B cell (primary cell): Measurements from ENCODE around the gene ZBTB8A. TPM values are rescaled to one million over a fixed set of nuclear protein-coding genes. Genes with fewer than 3 reads are reported as not detected.

Source experiments
- ATAC-seq: fragments of 200-7000 bp; cut with Tn5 transposase; one replicate; pipeline ENCODE4 v1.10.0; 2021; ENCODE audit warnings: low read depth, mild to moderate bottlenecking, moderate number of reproducible peaks, moderate library complexity
- CTCF ChIA-PET: fragments of 350-600 bp; sonication (Branson Sonifier 250); formaldehyde crosslinking; loops from one replicate; lab custom pipeline; 2021; ENCODE audit warnings: antibody characterized with exemption, inconsistent platforms; lab: Charles Lee
- POLR2A ChIA-PET: fragments of 350-600 bp; sonication (Branson Sonifier 250); formaldehyde crosslinking; loops from one replicate; lab custom pipeline; 2021; ENCODE audit warnings: antibody characterized with exemption; lab: Charles Lee
- DNase-seq: peaks from one replicate; pipeline ENCODE4 v3.0.0; 2013
- H2AFZ ChIP-seq: 2 replicates; pipeline ENCODE4 v1.6.1; 2012; ENCODE audit warnings: mild to moderate bottlenecking, low read depth, low read length; ENCODE audit not compliant: insufficient read depth, poor library complexity, severe bottlenecking
- H3K27ac ChIP-seq, 2 donors: 1 replicate in 1 of 2; 2 replicates in 1 of 2; pipeline ENCODE4 v1.5.1; 2012 to 2013; ENCODE audit warnings: low read length in 2 of 2, mild to moderate bottlenecking in 2 of 2, moderate library complexity in 1 of 2
- H3K27me3 ChIP-seq, 4 experiments: fragments of 200-600 bp in 1 of 4; sonication (generic) in 1 of 4; replicated peaks in 1 of 4; 1 replicate in 2 of 4; 2 replicates in 2 of 4; pipeline versions ENCODE4 v1.6.1 to v1.7.0; 2013 to 2016; ENCODE audit warnings: low read length in 3 of 4, mild to moderate bottlenecking in 2 of 4, mixed read lengths in 1 of 4, moderate library complexity in 1 of 4; ENCODE audit not compliant: insufficient read depth in 4 of 4, control insufficient read depth in 3 of 4; ENCODE audit errors: control extremely low read depth in 1 of 4
- H3K36me3 ChIP-seq, 2 experiments: replicated peaks in 1 of 2; 1 replicate in 1 of 2; 2 replicates in 1 of 2; pipeline versions ENCODE4 v1.6.1 to v1.7.1; 2013; ENCODE audit warnings: low read length in 1 of 2; ENCODE audit not compliant: insufficient read depth in 2 of 2, control insufficient read depth in 1 of 2; ENCODE audit errors: control extremely low read depth in 1 of 2, extremely low read depth in 1 of 2
- H3K4me1 ChIP-seq, 2 donors: fragments of 200-600 bp in 1 of 2; sonication (generic) in 1 of 2; 1 replicate in 1 of 2; 2 replicates in 1 of 2; pipeline versions ENCODE4 v1.5.1 to v1.6.1; 2013 to 2017; ENCODE audit warnings: low read length in 2 of 2; ENCODE audit not compliant: control insufficient read depth in 2 of 2, insufficient read depth in 2 of 2
- H3K4me2 ChIP-seq: replicated peaks from 2 replicates; pipeline ENCODE3; 2012; ENCODE audit warnings: mild to moderate bottlenecking, low read depth, low read length; ENCODE audit not compliant: poor library complexity, severe bottlenecking
- H3K4me3 ChIP-seq, 5 experiments: fragments of 200-600 bp in 1 of 5; sonication (generic) in 1 of 5; 1 replicate in 3 of 5; 2 replicates in 2 of 5; pipeline versions ENCODE4 v1.5.1 to v1.7.0; 2011 to 2016; ENCODE audit warnings: low read length in 4 of 5, mild to moderate bottlenecking in 4 of 5, low read depth in 2 of 5, control low read depth in 1 of 5, moderate library complexity in 1 of 5; ENCODE audit not compliant: insufficient read depth in 1 of 5; ENCODE audit errors: control extremely low read depth in 1 of 5, extremely low read depth in 1 of 5
- H3K79me2 ChIP-seq: fragments of 200-600 bp; sonication (generic); one replicate; pipeline ENCODE4 v1.6.0; 2016; ENCODE audit warnings: low read length; ENCODE audit not compliant: control insufficient read depth, insufficient read depth
- H3K9ac ChIP-seq: fragments of 200-600 bp; sonication (generic); 2 replicates; pipeline ENCODE4 v1.6.1; 2017; ENCODE audit warnings: mild to moderate bottlenecking, low read length, moderate library complexity
- H3K9me3 ChIP-seq, 3 donors: one replicate each; pipeline versions ENCODE4 v1.6.1 to v1.7.1; 2013; ENCODE audit warnings: low read length in 2 of 3; ENCODE audit not compliant: control insufficient read depth in 2 of 3, insufficient read depth in 1 of 3; ENCODE audit errors: control extremely low read depth in 1 of 3
- H4K20me1 ChIP-seq: 2 replicates; pipeline ENCODE4 v1.6.0; 2012; ENCODE audit warnings: mild to moderate bottlenecking, low read length; ENCODE audit not compliant: insufficient read depth, control insufficient read depth, poor library complexity, severe bottlenecking
- H3K27ac Mint-ChIP-seq: one replicate; pipeline ENCODE4 v1.8.0; 2021; ENCODE audit warnings: mixed read lengths
- H3K27me3 Mint-ChIP-seq: one replicate; pipeline ENCODE4 v1.8.0; 2021; ENCODE audit warnings: mixed read lengths
- H3K4me1 Mint-ChIP-seq: one replicate; pipeline ENCODE4 v1.8.0; 2021; ENCODE audit warnings: mixed read lengths
- H3K4me3 Mint-ChIP-seq: one replicate; pipeline ENCODE4 v1.8.0; 2021; ENCODE audit warnings: mixed read lengths
- H3K9me3 Mint-ChIP-seq: one replicate; pipeline ENCODE4 v1.8.0; 2022; ENCODE audit warnings: mixed read lengths; ENCODE audit not compliant: insufficient read depth
- EZH2 ChIP-seq: IDR thresholded peaks from 2 replicates; pipeline ENCODE4 v1.6.1; 2012; ENCODE audit warnings: borderline replicate concordance, low read depth, mild to moderate bottlenecking, moderate library complexity, low read length; ENCODE audit not compliant: insufficient read depth, poor library complexity, severe bottlenecking
- WGBS: methylation state at CpG from one replicate; pipeline ENCODE4 v1.1.5; 2013; ENCODE audit warnings: missing lambda C conversion rate; ENCODE audit not compliant: insufficient coverage; 5-methylcytosine and 5-hydroxymethylcytosine counted together
- intact Hi-C: fragments of 100-400 bp; cut with micrococcal nuclease; formaldehyde crosslinking; loops from one replicate; pipeline ENCODE4 v1.10.0; 2022
- polyA plus RNA-seq: library from polyadenylated mRNA; depleted of rRNA; stranded (reverse); fragments of >200 nt; gene quantifications from 2 replicates; pipeline ENCODE4 v1.2.3, GENCODE V29; 2012
- total RNA-seq, 2 donors: library from RNA; stranded (reverse); fragments of 120-200 nt in 1 of 2; gene quantifications; 1 replicate in 1 of 2; 2 replicates in 1 of 2; pipeline versions ENCODE4 v1.2.3 to v1.2.4, GENCODE V29; 2013 to 2022
- TF ChIP-seq, protein P1 (sequence below): fragments of 200-600 bp; IDR thresholded peaks from one replicate; pipeline ENCODE4 v1.8.0; 2022; ENCODE audit warnings: antibody characterized with exemption, mild to moderate bottlenecking

Gene ZBTB8A
- total and polyA plus RNA-seq, 2 donors (not counting 1 experiment from before 2014, with no cell fraction given) = 0.04 to 0.17 TPM

DNA sequence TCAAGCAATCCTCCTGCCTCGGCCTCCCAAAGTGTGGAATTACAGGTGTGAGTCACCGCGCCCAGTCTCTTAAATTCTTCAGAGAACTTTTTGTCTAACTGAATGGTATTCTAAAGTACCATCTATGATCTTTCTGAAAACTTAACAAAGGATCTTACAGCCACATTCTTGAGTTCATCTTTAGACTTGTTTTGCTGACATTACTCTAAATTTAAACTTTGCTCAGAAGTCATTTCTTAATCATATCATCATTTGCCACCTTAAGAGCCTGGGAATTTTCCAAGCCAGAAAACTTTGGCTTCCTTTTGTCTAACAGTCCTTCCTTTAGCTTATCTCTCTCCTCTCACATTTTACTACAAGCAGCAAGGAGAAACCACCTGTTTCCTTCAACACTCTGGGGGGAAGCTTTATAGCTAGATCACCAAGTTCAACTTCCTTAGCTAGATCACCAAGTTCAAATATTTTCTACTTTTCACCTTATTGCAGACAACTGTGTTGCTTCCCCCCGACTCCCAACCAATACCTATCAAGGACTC, 5.4 kb upstream of the ZBTB8A start:
- Mint-ChIP-seq H3K9me3 (no peaks in the 10 kb centered on the region), H3K27ac (no peak overlapping the region), H3K4me3 (no peak overlapping the region), H3K4me1 (peaks cover 10% of the 10 kb centered on the region), H3K27me3 (peaks cover 22% of the 10 kb centered on the region)
- 0% methylated on average over 1 of the region's 4 CpGs for WGBS
- intact Hi-C loops = no loop called here
- Histone ChIP-seq H3K36me3 (no peaks in the 10 kb centered on the region), H3K79me2 (no peaks in the 10 kb centered on the region), H3K9ac (no peak overlapping the region), H4K20me1 (no peaks in the 10 kb centered on the region), H3K4me2 (no peak overlapping the region), H3K27me3 (peaks cover 0 to 12% (median 8%) of the 10 kb centered on the region in 4 experiments), H3K9me3 (no peaks in the 10 kb centered on the region), H2AFZ (no peak overlapping the region), H3K27ac (no peak overlapping the region), H3K4me1 (peaks cover 0 to 5% of the 10 kb centered on the region in 2 donors), H3K4me3 (no peak overlapping the region)
- ChIA-PET CTCF (interaction anchor here (0.6 to 2.9 kb wide), 3 partner anchors 9 to 143 kb away, joined by 3 to 12 read pairs (median 3); no protein-coding TSS in a partner anchor), POLR2A (no interaction called here)
- TF ChIP-seq, protein P1, sequence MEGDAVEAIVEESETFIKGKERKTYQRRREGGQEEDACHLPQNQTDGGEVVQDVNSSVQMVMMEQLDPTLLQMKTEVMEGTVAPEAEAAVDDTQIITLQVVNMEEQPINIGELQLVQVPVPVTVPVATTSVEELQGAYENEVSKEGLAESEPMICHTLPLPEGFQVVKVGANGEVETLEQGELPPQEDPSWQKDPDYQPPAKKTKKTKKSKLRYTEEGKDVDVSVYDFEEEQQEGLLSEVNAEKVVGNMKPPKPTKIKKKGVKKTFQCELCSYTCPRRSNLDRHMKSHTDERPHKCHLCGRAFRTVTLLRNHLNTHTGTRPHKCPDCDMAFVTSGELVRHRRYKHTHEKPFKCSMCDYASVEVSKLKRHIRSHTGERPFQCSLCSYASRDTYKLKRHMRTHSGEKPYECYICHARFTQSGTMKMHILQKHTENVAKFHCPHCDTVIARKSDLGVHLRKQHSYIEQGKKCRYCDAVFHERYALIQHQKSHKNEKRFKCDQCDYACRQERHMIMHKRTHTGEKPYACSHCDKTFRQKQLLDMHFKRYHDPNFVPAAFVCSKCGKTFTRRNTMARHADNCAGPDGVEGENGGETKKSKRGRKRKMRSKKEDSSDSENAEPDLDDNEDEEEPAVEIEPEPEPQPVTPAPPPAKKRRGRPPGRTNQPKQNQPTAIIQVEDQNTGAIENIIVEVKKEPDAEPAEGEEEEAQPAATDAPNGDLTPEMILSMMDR = no peak
- no peak for TF ChIP-seq EZH2
- DNase-seq = no peak
- ATAC-seq = no peak

DNA sequence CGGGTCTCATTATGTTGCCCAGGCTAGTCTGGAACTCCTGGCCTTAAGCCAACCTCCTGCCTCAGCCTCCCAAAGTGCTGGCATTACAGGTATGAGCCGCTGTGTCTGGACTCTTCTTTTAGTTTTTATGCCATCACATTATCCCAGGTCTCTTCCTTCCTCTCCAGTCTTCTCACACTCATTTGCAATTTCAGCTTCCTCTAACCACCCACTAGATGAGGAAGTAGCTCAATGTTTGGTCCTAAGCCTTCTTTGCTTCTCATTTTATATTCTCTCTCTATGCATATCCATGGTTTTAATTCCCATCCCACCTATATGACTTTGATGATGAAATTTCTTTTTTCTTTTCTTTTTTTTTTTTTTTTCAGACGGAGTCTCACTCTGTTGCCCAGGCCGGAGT, 3.1 kb upstream of the ZBTB8A start:
- Histone ChIP-seq H3K79me2 (no peaks in the 10 kb centered on the region), H4K20me1 (no peaks in the 10 kb centered on the region), H3K9ac (no peak overlapping the region), H3K27me3 (peaks cover 0 to 29% (median 24%) of the 10 kb centered on the region in 4 experiments), H2AFZ (no peak overlapping the region), H3K4me1 (peaks cover 10 to 16% of the 10 kb centered on the region in 2 donors), H3K9me3 (no peaks in the 10 kb centered on the region), H3K36me3 (no peaks in the 10 kb centered on the region), H3K4me2 (no peak overlapping the region), H3K27ac (no peak overlapping the region), H3K4me3 (no peak overlapping the region)
- Mint-ChIP-seq H3K27me3 (peaks cover 37% of the 10 kb centered on the region), H3K4me3 (no peak overlapping the region), H3K27ac (no peak overlapping the region), H3K9me3 (no peaks in the 10 kb centered on the region), H3K4me1 (peaks cover 20% of the 10 kb centered on the region)
- CTCF ChIA-PET = interaction anchor here (0.7 to 2.9 kb wide), 4 partner anchors 11 to 616 kb away, joined by 3 to 12 read pairs (median 4); no protein-coding TSS in a partner anchor
- DNase-seq (peak; percentile 21), ATAC-seq (no peak)
- POLR2A ChIA-PET = interaction anchor here (0.5 to 0.7 kb wide), 3 partner anchors 128 to 238 kb away, joined by 3 read pairs; no protein-coding TSS in a partner anchor
- no CpG with 5 or more reads among the region's 4 CpGs for WGBS
- intact Hi-C loops = no loop called here
- TF ChIP-seq, protein P1 = no peak
